ENCODE measurements around the gene GNAQ.
"Not testable (repeated sequence)": the region's sequence is repeated elsewhere in the genome, so short reads cannot be mapped to it uniquely, and the experiment has no call there.

GNAQ gene

GRCh38 chr9:77903666-77904285 is 127.8 kb downstream of the GNAQ start:
- DNase-seq (ENCODE audit: low read depth, low spot score), result no peak

GRCh38 chr9:77901771-77902170 is 129.8 kb downstream of the GNAQ start:
- DNase-seq (ENCODE audit: low read depth, low spot score), result no peak

GRCh38 chr9:77901018-77901417 is 130.6 kb downstream of the GNAQ start:
- no peak for DNase-seq (ENCODE audit: low read depth, low spot score)

GRCh38 chr9:77899679-77900354 is 131.8 kb downstream of the GNAQ start:
- DNase-seq (ENCODE audit: low read depth, low spot score), result no peak

GRCh38 chr9:77898864-77899263 is 132.7 kb downstream of the GNAQ start:
- DNase-seq (ENCODE audit: low read depth, low spot score), result no peak

- no peak for DNase-seq (ENCODE audit: low read depth, low spot score)
Observed at GRCh38 chr9:77896938-77897667, 134.5 kb downstream of the GNAQ start.

GRCh38 chr9:77896269-77896937 is 135.2 kb downstream of the GNAQ start:
- no peak for DNase-seq (ENCODE audit: low read depth, low spot score)

- no peak for DNase-seq (ENCODE audit: low read depth, low spot score)
Observed at GRCh38 chr9:77893706-77894105, 137.9 kb downstream of the GNAQ start.

GRCh38 chr9:77892955-77893514 is 138.6 kb downstream of the GNAQ start:
- DNase-seq (ENCODE audit: low read depth, low spot score), result no peak

GRCh38 chr9:77892171-77892570 is 139.4 kb downstream of the GNAQ start:
- DNase-seq (ENCODE audit: low read depth, low spot score), result no peak

GRCh38 chr9:77891128-77891800 is 140.3 kb downstream of the GNAQ start:
- DNase-seq (ENCODE audit: low read depth, low spot score), result no peak

- DNase-seq (ENCODE audit: low read depth, low spot score), result no peak
Observed at GRCh38 chr9:77887662-77888061, 143.9 kb downstream of the GNAQ start.

- no peak for DNase-seq (ENCODE audit: low read depth, low spot score)
Observed at GRCh38 chr9:77885104-77885672, 146.4 kb downstream of the GNAQ start.

GRCh38 chr9:77883846-77884771 is 147.5 kb downstream of the GNAQ start:
- DNase-seq (ENCODE audit: low read depth, low spot score), result no peak

GRCh38 chr9:77883133-77883532 is 148.5 kb downstream of the GNAQ start:
- no peak for DNase-seq (ENCODE audit: low read depth, low spot score)

GRCh38 chr9:77882294-77882693 is 149.3 kb downstream of the GNAQ start:
- DNase-seq (ENCODE audit: low read depth, low spot score), result no peak

GRCh38 chr9:77881634-77882033 is 150.0 kb downstream of the GNAQ start:
- DNase-seq (ENCODE audit: low read depth, low spot score), result not testable (repeated sequence)

- DNase-seq (ENCODE audit: low read depth, low spot score), result no peak
Observed at GRCh38 chr9:77881111-77881510, 150.5 kb downstream of the GNAQ start.

- DNase-seq (ENCODE audit: low read depth, low spot score), result no peak
Observed at GRCh38 chr9:77879437-77879943, 152.1 kb downstream of the GNAQ start.

GRCh38 chr9:77878793-77879192 is 152.8 kb downstream of the GNAQ start:
- not testable (repeated sequence) for DNase-seq (ENCODE audit: low read depth, low spot score)
